NT2/D1 (cell line): Measurements from ENCODE around the gene FOXK1.
A peak's percentile ranks its signal among the peaks of the same experiment; 100 is the strongest.

ENCODE experiments used
- DNase-seq: peaks from one replicate; pipeline ENCODE4 v3.0.0-alpha.2; 2011; ENCODE audit warnings: low read depth, low spot score
- H3K27me3 ChIP-seq: 2 replicates; pipeline ENCODE4 v1.6.0; 2011; ENCODE audit warnings: mild to moderate bottlenecking; ENCODE audit not compliant: insufficient read length, insufficient read depth
- H3K36me3 ChIP-seq: 2 replicates; pipeline ENCODE4 v1.6.1; 2011; ENCODE audit warnings: mild to moderate bottlenecking, low read length, mixed read lengths; ENCODE audit not compliant: insufficient read depth, insufficient read length
- H3K4me1 ChIP-seq: 2 replicates; pipeline ENCODE4 v1.5.1; 2011; ENCODE audit not compliant: insufficient read depth, insufficient read length
- H3K4me3 ChIP-seq: 2 replicates; pipeline ENCODE4 v1.5.1; 2011; ENCODE audit warnings: low read depth; ENCODE audit not compliant: insufficient read length
- H3K9ac ChIP-seq: 2 replicates; pipeline ENCODE4 v1.6.0; 2011; ENCODE audit warnings: low read depth; ENCODE audit not compliant: insufficient read length
- H3K9me3 ChIP-seq: 2 replicates; pipeline ENCODE4 v1.5.1; 2011; ENCODE audit warnings: mild to moderate bottlenecking, low read length; ENCODE audit not compliant: insufficient read depth
- SUZ12 ChIP-seq: IDR thresholded peaks from 2 replicates; pipeline ENCODE4 v1.6.1; 2011; ENCODE audit not compliant: insufficient read length, insufficient read depth; ENCODE audit errors: extremely low read depth
- YY1 ChIP-seq: IDR thresholded peaks from 2 replicates; pipeline ENCODE4 v1.6.1; 2011; ENCODE audit not compliant: insufficient read length, insufficient read depth
- ZNF274 ChIP-seq: IDR thresholded peaks from 2 replicates; pipeline ENCODE4 v1.6.1; 2011; ENCODE audit warnings: mild to moderate bottlenecking, low read depth, low read length

Gene FOXK1

GRCh38 chr7:4817178-4817901 is 135.2 kb downstream of the FOXK1 start:
- Histone ChIP-seq H3K4me3 (no peak overlapping the region), H3K27me3 (no peaks in the 10 kb centered on the region), H3K9ac (no peak overlapping the region), H3K9me3 (no peaks in the 10 kb centered on the region), H3K36me3 (peaks cover 5% of the 10 kb centered on the region), H3K4me1 (peaks cover 12% of the 10 kb centered on the region)
- DNase-seq = no peak
- TF ChIP-seq ZNF274 = no peak
- TF ChIP-seq SUZ12 = no peak
- TF ChIP-seq YY1 = no peak

GRCh38 chr7:4818000-4818794 is 136.1 kb downstream of the FOXK1 start:
- Histone ChIP-seq H3K36me3 (peaks cover 2% of the 10 kb centered on the region), H3K9me3 (no peaks in the 10 kb centered on the region), H3K4me1 (peaks cover 12% of the 10 kb centered on the region), H3K27me3 (no peaks in the 10 kb centered on the region), H3K4me3 (no peak overlapping the region), H3K9ac (no peak overlapping the region)
- TF ChIP-seq YY1 (no peak), ZNF274 (no peak), SUZ12 (no peak)
- DNase-seq = no peak

- H3K4me3 ChIP-seq = no peak overlapping the region
- H3K27me3 ChIP-seq = no peaks in the 10 kb centered on the region
- no peaks in the 10 kb centered on the region for H3K36me3 ChIP-seq
- H3K9me3 ChIP-seq = no peaks in the 10 kb centered on the region
- H3K9ac ChIP-seq = peak overlapping the region; percentile 61
- H3K4me1 ChIP-seq = peaks cover 12% of the 10 kb centered on the region
- TF ChIP-seq ZNF274 = no peak
- no peak for TF ChIP-seq SUZ12
- TF ChIP-seq YY1 = no peak
- no peak for DNase-seq
Measured at GRCh38 chr7:4819560-4820404, 137.7 kb downstream of the FOXK1 start.

DNA sequence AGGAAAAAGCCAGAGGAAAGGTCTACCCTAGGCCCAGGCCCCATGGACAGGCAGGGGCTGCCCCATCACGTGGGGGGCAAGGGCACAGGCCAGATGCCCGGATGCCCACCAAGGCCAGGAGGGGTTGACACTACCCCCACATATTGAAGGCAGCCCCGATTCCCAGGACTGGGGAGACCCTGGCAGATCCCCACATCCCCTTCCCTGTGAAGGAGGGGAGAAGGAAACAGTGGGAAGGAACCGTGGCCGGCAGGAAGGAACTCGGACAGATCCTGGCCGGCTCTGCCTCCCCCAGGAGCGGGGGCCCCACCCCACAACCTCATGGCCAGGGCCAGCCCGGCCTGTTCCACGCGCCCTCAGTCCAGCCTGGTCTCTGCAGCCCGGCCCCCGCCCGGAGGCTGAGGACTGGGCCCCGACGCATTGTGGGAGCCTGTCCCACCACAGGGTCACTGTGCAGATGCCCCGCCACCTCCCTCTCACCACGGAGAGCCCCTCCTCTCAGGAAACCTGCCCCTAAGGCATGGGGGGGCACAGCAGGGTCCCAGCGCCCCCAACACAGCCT is 138.4 kb downstream of the FOXK1 start:
- TF ChIP-seq YY1 = no peak
- peak overlapping the region; percentile 61 for H3K9ac ChIP-seq
- no peaks in the 10 kb centered on the region for H3K27me3 ChIP-seq
- H3K36me3 ChIP-seq = no peaks in the 10 kb centered on the region
- no peak overlapping the region for H3K4me3 ChIP-seq
- no peaks in the 10 kb centered on the region for H3K9me3 ChIP-seq
- DNase-seq = no peak
- H3K4me1 ChIP-seq = peaks cover 8% of the 10 kb centered on the region
